Measurements from ENCODE around the gene VMO1. TPM values are rescaled to one million over a fixed set of nuclear protein-coding genes. Genes with fewer than 3 reads are reported as not detected.

VMO1 gene
- total RNA-seq, 4 donors from 2014 or later = 1.4 to 6.0 (median 1.9) TPM; not detected in 1

- peak overlapping the region in 1 of 4 donors; percentile 10 for H3K27ac ChIP-seq
- DNase-seq (ENCODE audit: low spot score in 2 of 2) = no peak
- peaks cover 0 to 12% of the 10 kb centered on the region in 2 donors for H3K27me3 ChIP-seq
Observed at GRCh38 chr17:4772235-4772613, 13.9 kb downstream of the VMO1 start.

DNA sequence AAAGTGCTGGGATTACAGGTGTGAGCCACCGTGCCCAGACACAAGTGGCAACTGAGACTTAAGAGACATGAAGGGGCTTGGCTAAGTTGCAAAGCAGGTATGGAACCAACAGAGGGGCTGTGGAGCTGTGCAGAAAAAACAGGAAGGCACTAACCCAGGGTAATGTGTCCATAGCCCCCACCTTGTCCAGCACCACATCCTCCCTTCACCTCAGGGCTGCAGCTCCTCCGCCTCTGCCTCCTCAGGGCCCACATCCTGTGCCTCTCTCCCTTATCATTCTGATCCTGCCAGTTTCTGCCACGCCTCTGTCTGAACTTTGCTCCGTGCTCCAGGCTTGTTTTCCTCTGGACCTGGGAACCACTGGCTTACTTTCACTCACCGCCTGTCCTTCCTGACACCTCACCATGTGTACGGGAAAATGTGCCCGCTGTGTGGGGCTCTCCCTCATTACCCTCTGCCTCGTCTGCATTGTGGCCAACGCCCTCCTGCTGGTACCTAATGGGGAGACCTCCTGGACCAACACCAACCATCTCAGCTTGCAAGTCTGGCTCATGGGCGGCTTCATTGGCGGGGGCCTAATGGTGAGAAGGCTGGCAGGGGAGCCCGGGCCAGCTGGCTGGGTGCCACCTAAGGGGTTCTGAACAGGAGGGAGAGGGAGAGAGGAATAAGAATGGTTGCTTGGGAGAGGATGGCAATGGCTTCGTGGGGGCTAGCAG lies 14.5 kb downstream of the VMO1 start, which contains the start of gene TM4SF5:
TSS of gene TM4SF5 (plus strand) at position 368 of the 716 bp plus-strand sequence. CDS start at position 405, 37 bp downstream.
- no peaks in the 10 kb centered on the region for H3K4me1 ChIP-seq
- H3K4me3 ChIP-seq = no peak within 1 kb of the TSS
- H3K36me3 ChIP-seq = no peaks in the 10 kb centered on the region
- no peaks in the 10 kb centered on the region for H3K9me3 ChIP-seq
- H3K27me3 ChIP-seq = peaks cover 0 to 12% of the 10 kb centered on the region in 2 donors
- TF ChIP-seq POLR2A (IDR thresholded peaks at IDR 0.05) (no peak), CTCF (IDR thresholded peaks at IDR 0.05) (no peak), EP300 (IDR thresholded peaks at IDR 0.05) (no peak)
- DNase-seq (ENCODE audit: low spot score in 2 of 2) = no peak
- H3K27ac ChIP-seq = peak within 1 kb of the TSS in 1 of 4 donors; percentile 10
- WGBS, 2 donors = 65 to 71% methylated on average over 13 of the region's 13 CpGs

More at GRCh38 chr17:4772235-4772613, 13.9 kb downstream of the VMO1 start:
- Histone ChIP-seq H3K9me3 (no peaks in the 10 kb centered on the region), H3K36me3 (no peaks in the 10 kb centered on the region), H3K4me3 (no peak overlapping the region), H3K4me1 (no peaks in the 10 kb centered on the region)
- TF ChIP-seq CTCF (IDR thresholded peaks at IDR 0.05) (no peak), POLR2A (IDR thresholded peaks at IDR 0.05) (no peak), EP300 (IDR thresholded peaks at IDR 0.05) (no peak)
- 60 to 63% methylated on average over 10 of the region's 10 CpGs for WGBS, 2 donors

GRCh38 chr17:4769628-4770027 lies 16.5 kb downstream of the VMO1 start:
- H3K27ac ChIP-seq = no peak overlapping the region
- TF ChIP-seq POLR2A (IDR thresholded peaks at IDR 0.05) = no peak
- TF ChIP-seq EP300 (IDR thresholded peaks at IDR 0.05) = no peak
- TF ChIP-seq CTCF (IDR thresholded peaks at IDR 0.05) = no peak
- DNase-seq (ENCODE audit: low spot score in 2 of 2) = no peak
- H3K4me3 ChIP-seq = no peak overlapping the region
- no peaks in the 10 kb centered on the region for H3K4me1 ChIP-seq
- H3K27me3 ChIP-seq = peaks cover 0 to 12% of the 10 kb centered on the region in 2 donors
- no peaks in the 10 kb centered on the region for H3K9me3 ChIP-seq
- WGBS, 2 donors = 91 to 92% methylated on average over 2 of the region's 2 CpGs
- no peaks in the 10 kb centered on the region for H3K36me3 ChIP-seq

- peak overlapping the region in 1 of 4 donors; percentile 8 for H3K27ac ChIP-seq
- H3K36me3 ChIP-seq = no peaks in the 10 kb centered on the region
- no peaks in the 10 kb centered on the region for H3K9me3 ChIP-seq
- 77 to 85% methylated on average over 6 of the region's 6 CpGs for WGBS, 2 donors
- no peak for TF ChIP-seq EP300 (IDR thresholded peaks at IDR 0.05)
- no peak for DNase-seq (ENCODE audit: low spot score in 2 of 2)
- peaks cover 0 to 12% of the 10 kb centered on the region in 2 donors for H3K27me3 ChIP-seq
- no peaks in the 10 kb centered on the region for H3K4me1 ChIP-seq
- H3K4me3 ChIP-seq = no peak overlapping the region
Observed at GRCh38 chr17:4768298-4768697, 17.9 kb downstream of the VMO1 start.

DNA sequence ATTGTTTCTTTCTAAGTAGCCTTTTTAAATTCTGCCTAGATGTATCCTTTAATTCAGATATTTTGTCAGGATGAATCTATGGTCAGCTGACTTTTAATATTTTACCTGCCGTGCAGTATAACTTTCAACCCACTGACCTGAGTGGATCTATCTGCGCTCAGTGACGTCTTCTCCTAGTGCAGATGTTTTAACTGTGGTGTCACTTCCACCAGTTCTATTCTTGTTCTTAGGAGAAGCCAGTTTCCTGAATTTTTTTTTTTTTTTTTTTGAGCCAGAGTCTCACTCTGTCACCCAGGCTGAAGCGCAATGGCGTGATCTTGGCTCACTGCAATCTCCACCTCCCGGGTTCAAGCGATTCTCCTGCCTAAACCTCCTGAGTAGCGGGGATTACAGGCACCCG lies 19.4 kb downstream of the VMO1 start:
- H3K36me3 ChIP-seq = no peaks in the 10 kb centered on the region
- TF ChIP-seq CTCF (IDR thresholded peaks at IDR 0.05) (no peak), EP300 (IDR thresholded peaks at IDR 0.05) (no peak), POLR2A (IDR thresholded peaks at IDR 0.05) (no peak)
- WGBS, 2 donors = 78 to 80% methylated on average over 9 of the region's 9 CpGs
- H3K27me3 ChIP-seq = peaks cover 0 to under 1% of the 10 kb centered on the region in 2 donors
- no peak overlapping the region for H3K4me3 ChIP-seq
- no peaks in the 10 kb centered on the region for H3K4me1 ChIP-seq
- H3K27ac ChIP-seq = peak overlapping the region in 1 of 4 donors; percentile 72
- no peak for DNase-seq (ENCODE audit: low spot score in 2 of 2)
- H3K9me3 ChIP-seq = no peaks in the 10 kb centered on the region

Data from tibial nerve (tissue), 4 donors.